BJ (cell line): ENCODE data around the gene PLD5. TPM values are rescaled to one million over a fixed set of nuclear protein-coding genes. Genes with fewer than 3 reads are reported as not detected.

Experiments used
- CTCF ChIA-PET: fragments of 350-600 bp; formaldehyde crosslinking; extraction: SDS; loops from one replicate; lab custom pipeline; 2021; ENCODE audit warnings: antibody characterized with exemption, inconsistent platforms; lab: Yijun Ruan, JAX
- POLR2A ChIA-PET: fragments of 300-600 bp; sonication (Branson Sonifier 250); formaldehyde crosslinking; extraction: SDS; loops from one replicate; lab custom pipeline; 2021; ENCODE audit warnings: antibody characterized with exemption; lab: Charles Lee
- DNase-seq: peaks from one replicate; pipeline ENCODE4 v3.0.0-alpha.2; 2011; ENCODE audit warnings: low read depth
- H3K27me3 ChIP-seq: 2 replicates; pipeline ENCODE4 v1.6.0; 2011; ENCODE audit warnings: low read length; ENCODE audit not compliant: control insufficient read depth, insufficient read depth
- H3K36me3 ChIP-seq: 2 replicates; pipeline ENCODE4 v1.5.1; 2011; ENCODE audit warnings: low read length; ENCODE audit not compliant: control insufficient read depth, insufficient read depth
- H3K4me3 ChIP-seq: 2 replicates; pipeline ENCODE4 v1.5.1; 2011; ENCODE audit warnings: low read depth, mild to moderate bottlenecking, control low read depth, low read length
- CTCF ChIP-seq: IDR thresholded peaks from 2 replicates; pipeline ENCODE4 v1.5.1; 2011; ENCODE audit warnings: low read depth, mild to moderate bottlenecking, control low read depth, inconsistent platforms, low read length, moderate library complexity; ENCODE audit not compliant: insufficient read depth
- polyA plus RNA-seq: library from polyadenylated mRNA; depleted of rRNA; stranded (reverse); fragments of >200 nt; gene quantifications from 2 replicates; pipeline ENCODE4 v1.2.3, GENCODE V29; 2011

The PLD5 gene
- polyA plus RNA-seq, 1 experiment, result not detected

- POLR2A ChIA-PET, result no interaction called here
- CTCF ChIA-PET, result no interaction called here
- TF ChIP-seq CTCF, result no peak
- Histone ChIP-seq H3K4me3 (no peak overlapping the region), H3K27me3 (no peaks in the 10 kb centered on the region), H3K36me3 (no peaks in the 10 kb centered on the region)
- no peak for DNase-seq
Measured at GRCh38 chr1:242556276-242556675, 31.8 kb upstream of the PLD5 start.

GRCh38 chr1:242554577-242554976 lies 30.1 kb upstream of the PLD5 start:
- POLR2A ChIA-PET, result no interaction called here
- no peak overlapping the region for H3K4me3 ChIP-seq
- DNase-seq, result no peak
- CTCF ChIA-PET, result no interaction called here
- no peaks in the 10 kb centered on the region for H3K27me3 ChIP-seq
- no peaks in the 10 kb centered on the region for H3K36me3 ChIP-seq
- no peak for TF ChIP-seq CTCF

- no peak for DNase-seq
- POLR2A ChIA-PET, result no interaction called here
- TF ChIP-seq CTCF, result no peak
- H3K4me3 ChIP-seq, result no peak overlapping the region
- CTCF ChIA-PET, result no interaction called here
- no peaks in the 10 kb centered on the region for H3K36me3 ChIP-seq
- no peaks in the 10 kb centered on the region for H3K27me3 ChIP-seq
Measured at GRCh38 chr1:242546849-242547729, 22.6 kb upstream of the PLD5 start.

- Histone ChIP-seq H3K27me3 (no peaks in the 10 kb centered on the region), H3K4me3 (no peak overlapping the region), H3K36me3 (no peaks in the 10 kb centered on the region)
- ChIA-PET CTCF (no interaction called here), POLR2A (no interaction called here)
- no peak for TF ChIP-seq CTCF
- DNase-seq, result no peak
Measured at GRCh38 chr1:242546441-242546840, 21.9 kb upstream of the PLD5 start.

GRCh38 chr1:242544071-242544470 lies 19.6 kb upstream of the PLD5 start:
- H3K27me3 ChIP-seq, result no peaks in the 10 kb centered on the region
- DNase-seq, result no peak
- no peak overlapping the region for H3K4me3 ChIP-seq
- CTCF ChIA-PET, result no interaction called here
- no peaks in the 10 kb centered on the region for H3K36me3 ChIP-seq
- POLR2A ChIA-PET, result no interaction called here
- TF ChIP-seq CTCF, result no peak
